HEK293T (cell line): ENCODE data around the gene NEK9.

Experiments
- BHLHE40 ChIP-seq: fragments of 450-650 bp; IDR thresholded peaks from 2 replicates; pipeline ENCODE4 v1.6.1; 2016; ENCODE audit warnings: mild to moderate bottlenecking, moderate library complexity, borderline replicate concordance
- CTBP1 ChIP-seq: fragments of 450-650 bp; IDR thresholded peaks from 2 replicates; pipeline ENCODE4 v1.6.1; 2016; ENCODE audit warnings: borderline replicate concordance
- FOXA1 ChIP-seq: fragments of 450-650 bp; IDR thresholded peaks from 2 replicates; pipeline ENCODE4 v1.6.1; 2016; ENCODE audit warnings: mild to moderate bottlenecking
- FOXK2 ChIP-seq: fragments of 450-650 bp; IDR thresholded peaks from 2 replicates; pipeline ENCODE4 v1.6.1; 2016; ENCODE audit warnings: mild to moderate bottlenecking
- FOXM1 ChIP-seq: fragments of 450-650 bp; IDR thresholded peaks from 2 replicates; pipeline ENCODE4 v1.6.1; 2017; ENCODE audit warnings: mild to moderate bottlenecking, borderline replicate concordance
- HDGF ChIP-seq: fragments of 450-650 bp; IDR thresholded peaks from 2 replicates; pipeline ENCODE4 v1.6.1; 2017; ENCODE audit warnings: antibody characterized with exemption, borderline replicate concordance
- L3MBTL2 ChIP-seq: fragments of 450-650 bp; conservative IDR thresholded peaks from 2 replicates; pipeline ENCODE4 v1.6.1; 2016; ENCODE audit warnings: mild to moderate bottlenecking
- SP1 ChIP-seq: fragments of 450-650 bp; IDR thresholded peaks from 2 replicates; pipeline ENCODE4 v1.6.1; 2017
- SUZ12 ChIP-seq: fragments of 450-650 bp; IDR thresholded peaks from 2 replicates; pipeline ENCODE4 v1.6.1; 2016; ENCODE audit warnings: mild to moderate bottlenecking
- ZNF384 ChIP-seq: fragments of 450-650 bp; IDR thresholded peaks from 2 replicates; pipeline ENCODE4 v1.6.1; 2016
- TF ChIP-seq, protein P1 (sequence below): fragments of 450-650 bp; IDR thresholded peaks from 2 replicates; pipeline ENCODE4 v1.6.1; 2016

DNA sequence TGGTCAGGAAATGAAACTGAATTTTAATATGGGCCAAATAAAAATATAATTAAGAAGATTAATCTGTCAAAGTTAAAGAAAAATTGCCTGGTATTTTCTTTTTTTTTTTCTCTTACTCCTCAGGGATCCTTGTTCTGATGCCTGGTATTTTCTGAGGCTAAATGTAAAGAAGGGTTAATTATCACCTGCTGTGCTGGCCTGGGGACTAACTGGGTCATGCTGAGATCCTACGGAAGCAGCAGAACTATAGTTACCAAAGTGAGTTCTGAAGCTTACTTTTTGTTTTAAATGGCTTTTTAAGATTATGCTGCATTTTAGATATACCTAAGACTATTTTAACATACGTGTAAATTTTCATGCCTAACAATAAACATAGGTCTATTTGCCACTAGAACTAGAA lies 34.1 kb downstream of the NEK9 start:
- TF ChIP-seq FOXK2 (no peak), SUZ12 (no peak), CTBP1 (no peak), FOXA1 (no peak), FOXM1 (no peak), BHLHE40 (no peak), SP1 (no peak), L3MBTL2 (no peak), HDGF (no peak), ZNF384 (no peak)
- TF ChIP-seq, protein P1, sequence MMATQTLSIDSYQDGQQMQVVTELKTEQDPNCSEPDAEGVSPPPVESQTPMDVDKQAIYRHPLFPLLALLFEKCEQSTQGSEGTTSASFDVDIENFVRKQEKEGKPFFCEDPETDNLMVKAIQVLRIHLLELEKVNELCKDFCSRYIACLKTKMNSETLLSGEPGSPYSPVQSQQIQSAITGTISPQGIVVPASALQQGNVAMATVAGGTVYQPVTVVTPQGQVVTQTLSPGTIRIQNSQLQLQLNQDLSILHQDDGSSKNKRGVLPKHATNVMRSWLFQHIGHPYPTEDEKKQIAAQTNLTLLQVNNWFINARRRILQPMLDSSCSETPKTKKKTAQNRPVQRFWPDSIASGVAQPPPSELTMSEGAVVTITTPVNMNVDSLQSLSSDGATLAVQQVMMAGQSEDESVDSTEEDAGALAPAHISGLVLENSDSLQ: no peak
